Mononuclear cell (primary cell): Measurements from ENCODE around the gene MED13L. TPM values are rescaled to one million over a fixed set of nuclear protein-coding genes. Genes with fewer than 3 reads are reported as not detected.

Source experiments
- H3K27me3 ChIP-seq: 2 replicates; pipeline ENCODE4 v1.6.0; 2011; ENCODE audit warnings: low read length, control low read depth; ENCODE audit not compliant: insufficient read depth
- H3K4me1 ChIP-seq: 2 replicates; pipeline ENCODE4 v1.5.1; 2011; ENCODE audit warnings: mild to moderate bottlenecking, low read length, control low read depth; ENCODE audit not compliant: insufficient read depth
- H3K4me3 ChIP-seq: 2 replicates; pipeline ENCODE4 v1.5.1; 2011; ENCODE audit warnings: mild to moderate bottlenecking, low read length, moderate library complexity
- H3K9me3 ChIP-seq: 2 replicates; pipeline ENCODE4 v1.5.1; 2011; ENCODE audit warnings: low read depth, mild to moderate bottlenecking, control low read depth, low read length
- total RNA-seq: library from RNA; depleted of rRNA; stranded (reverse); fragments of >200 nt; gene quantifications from one replicate; pipeline ENCODE4 v1.2.3, GENCODE V29; 2012

The MED13L gene
- total RNA-seq, 1 donor: 382 TPM

DNA sequence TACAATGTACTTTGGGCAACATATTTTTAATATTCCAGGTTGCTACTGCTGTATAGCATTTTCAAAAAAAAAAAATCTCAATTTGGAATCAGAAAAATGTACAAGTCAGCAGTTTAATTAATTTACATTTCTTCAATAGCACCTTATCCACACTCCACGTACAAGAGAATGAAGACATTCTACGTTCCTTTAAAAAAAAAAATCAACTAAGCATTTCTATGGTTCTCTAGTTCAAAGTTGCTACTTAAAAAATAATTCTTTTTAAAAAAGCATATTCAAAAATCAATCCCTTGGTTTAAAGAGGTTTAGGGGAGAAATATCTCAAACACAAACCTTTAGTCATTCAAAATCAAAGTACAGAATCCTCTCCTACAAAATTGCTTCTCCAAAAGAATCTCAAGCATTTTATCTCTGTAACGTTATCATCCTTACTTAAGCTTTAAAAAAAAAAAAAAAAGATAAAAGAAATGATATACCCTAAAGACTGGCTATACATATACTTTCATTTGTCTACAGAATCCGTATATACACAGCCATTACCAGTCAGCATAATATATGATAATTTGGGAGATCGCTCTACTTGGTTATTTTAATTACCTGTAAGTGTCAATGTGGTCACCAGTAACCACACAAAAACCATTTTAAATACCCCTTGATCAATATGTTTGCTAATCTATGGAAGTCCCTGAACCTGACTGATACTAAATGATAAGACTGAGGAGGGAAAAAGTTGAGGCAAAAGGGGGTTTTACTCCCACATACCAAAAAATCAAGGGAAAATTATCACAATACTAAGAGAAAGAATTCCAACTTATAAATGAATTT, 2.7 kb downstream of the MED13L start:
- no peaks in the 10 kb centered on the region for H3K27me3 ChIP-seq
- H3K4me3 ChIP-seq: no peak overlapping the region
- H3K4me1 ChIP-seq: peaks cover 46% of the 10 kb centered on the region

GRCh38 chr12:116273813-116274550, 3.5 kb downstream of the MED13L start:
- peaks cover 47% of the 10 kb centered on the region for H3K4me1 ChIP-seq

More for the DNA sequence above, 2.7 kb downstream of the MED13L start:
- no peaks in the 10 kb centered on the region for H3K9me3 ChIP-seq

GRCh38 chr12:116267948-116268347, 9.5 kb downstream of the MED13L start:
- H3K4me1 ChIP-seq: peaks cover 65% of the 10 kb centered on the region
- no peaks in the 10 kb centered on the region for H3K27me3 ChIP-seq
- H3K4me3 ChIP-seq: no peak overlapping the region
- no peaks in the 10 kb centered on the region for H3K9me3 ChIP-seq

More at GRCh38 chr12:116273813-116274550, 3.5 kb downstream of the MED13L start:
- Histone ChIP-seq H3K27me3 (no peaks in the 10 kb centered on the region), H3K4me3 (no peak overlapping the region), H3K9me3 (no peaks in the 10 kb centered on the region)

DNA sequence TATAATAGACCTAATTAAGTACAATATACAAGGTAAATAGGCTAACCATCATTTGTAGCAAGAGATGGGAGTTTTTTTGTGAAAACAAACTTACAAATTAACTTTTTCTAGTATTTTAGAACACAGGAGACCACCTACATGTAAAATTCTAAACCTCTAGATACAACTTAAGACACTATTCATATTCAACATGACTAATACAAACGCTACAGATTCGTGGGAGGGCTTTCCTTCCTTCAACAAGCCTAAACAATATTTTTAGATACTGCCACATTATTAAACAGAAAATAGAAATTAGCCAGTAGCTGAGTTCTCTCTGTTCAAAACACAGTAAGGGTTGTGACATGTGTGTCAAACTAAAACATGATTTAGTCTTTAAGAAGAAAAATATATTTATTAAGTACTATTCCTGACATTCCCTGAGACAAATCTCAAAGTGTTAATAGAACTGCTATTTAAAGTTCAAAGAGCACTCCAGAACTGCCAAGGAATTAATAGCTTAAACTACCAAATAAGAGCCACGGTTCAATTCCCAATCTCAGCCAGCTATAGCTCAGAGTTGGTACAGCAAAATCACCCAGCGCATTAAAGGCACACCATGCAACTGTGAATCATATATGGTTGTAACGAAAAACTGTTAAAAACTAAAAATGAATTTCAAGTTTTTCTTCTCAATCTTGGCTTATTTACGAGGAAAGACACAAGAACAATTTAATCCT, 10.7 kb downstream of the MED13L start:
- H3K4me1 ChIP-seq: peaks cover 58% of the 10 kb centered on the region
- no peak overlapping the region for H3K4me3 ChIP-seq
- no peaks in the 10 kb centered on the region for H3K27me3 ChIP-seq
- H3K9me3 ChIP-seq: no peaks in the 10 kb centered on the region

DNA sequence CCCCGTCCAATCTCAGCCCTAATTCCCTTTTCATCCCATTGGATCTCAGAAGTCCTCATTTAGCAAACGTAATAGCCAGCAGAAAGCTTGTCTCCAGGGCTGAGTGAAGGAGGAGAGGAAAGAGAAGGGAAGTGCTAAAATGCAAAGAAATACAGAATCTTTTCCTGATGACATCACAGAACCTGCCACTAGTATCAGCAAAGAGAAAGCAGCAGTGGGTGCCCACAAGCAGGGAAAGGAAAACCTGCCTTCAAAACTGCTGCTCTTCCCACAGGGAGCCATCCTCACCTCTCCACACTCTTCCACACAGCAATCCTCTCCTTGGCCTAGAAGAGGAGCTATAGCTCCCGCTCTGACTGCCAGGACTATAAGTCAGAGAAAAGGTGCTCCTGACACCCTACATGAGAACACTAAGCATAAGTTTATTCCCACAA, 11.3 kb downstream of the MED13L start:
- Histone ChIP-seq H3K9me3 (no peaks in the 10 kb centered on the region), H3K4me3 (no peak overlapping the region), H3K4me1 (peaks cover 64% of the 10 kb centered on the region), H3K27me3 (no peaks in the 10 kb centered on the region)

- no peaks in the 10 kb centered on the region for H3K27me3 ChIP-seq
- H3K9me3 ChIP-seq: no peaks in the 10 kb centered on the region
- peaks cover 70% of the 10 kb centered on the region for H3K4me1 ChIP-seq
- no peak overlapping the region for H3K4me3 ChIP-seq
Observed at GRCh38 chr12:116265351-116266147, 11.9 kb downstream of the MED13L start.

DNA sequence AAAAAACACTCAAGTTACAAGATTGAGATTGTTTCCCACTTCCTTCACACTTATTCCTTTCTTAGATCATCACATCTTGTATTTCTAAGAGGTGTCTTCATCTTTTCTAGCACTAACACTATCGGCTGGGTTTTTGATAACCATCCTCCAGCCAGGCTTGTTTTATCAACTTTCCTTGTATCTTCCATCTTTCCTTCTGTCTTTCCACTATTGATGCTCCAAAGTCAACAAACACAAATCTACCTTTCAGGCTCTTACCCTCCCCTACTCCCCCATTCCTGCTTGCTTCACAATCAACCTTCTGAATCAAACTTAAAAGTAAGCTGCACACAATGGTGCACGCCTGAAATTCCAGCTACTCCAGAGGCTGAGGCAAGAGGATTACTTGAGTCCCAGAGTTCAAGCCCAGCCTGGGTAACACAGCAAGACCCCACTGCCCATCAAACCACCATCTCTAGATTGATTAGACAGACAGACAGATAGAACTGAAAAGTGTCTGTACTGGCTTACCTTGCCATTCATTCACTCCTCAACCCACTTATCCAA, 12.9 kb downstream of the MED13L start:
- peaks cover 72% of the 10 kb centered on the region for H3K4me1 ChIP-seq
- H3K27me3 ChIP-seq: no peaks in the 10 kb centered on the region
- H3K4me3 ChIP-seq: no peak overlapping the region
- no peaks in the 10 kb centered on the region for H3K9me3 ChIP-seq

- H3K4me1 ChIP-seq: peaks cover 65% of the 10 kb centered on the region
- H3K4me3 ChIP-seq: no peak overlapping the region
- no peaks in the 10 kb centered on the region for H3K9me3 ChIP-seq
- no peaks in the 10 kb centered on the region for H3K27me3 ChIP-seq
Observed at GRCh38 chr12:116263844-116264243, 13.6 kb downstream of the MED13L start.

- peaks cover 66% of the 10 kb centered on the region for H3K4me1 ChIP-seq
- no peaks in the 10 kb centered on the region for H3K9me3 ChIP-seq
Observed at GRCh38 chr12:116263431-116263830, 14.1 kb downstream of the MED13L start.

GRCh38 chr12:116262741-116263140, 14.8 kb downstream of the MED13L start:
- H3K4me1 ChIP-seq: peaks cover 68% of the 10 kb centered on the region
- no peak overlapping the region for H3K4me3 ChIP-seq
- no peaks in the 10 kb centered on the region for H3K27me3 ChIP-seq
- no peaks in the 10 kb centered on the region for H3K9me3 ChIP-seq

More at GRCh38 chr12:116263431-116263830, 14.1 kb downstream of the MED13L start:
- H3K4me3 ChIP-seq: no peak overlapping the region
- H3K27me3 ChIP-seq: no peaks in the 10 kb centered on the region

- peaks cover 62% of the 10 kb centered on the region for H3K4me1 ChIP-seq
- no peaks in the 10 kb centered on the region for H3K9me3 ChIP-seq
- no peak overlapping the region for H3K4me3 ChIP-seq
- no peaks in the 10 kb centered on the region for H3K27me3 ChIP-seq
Observed at GRCh38 chr12:116261525-116262100, 15.9 kb downstream of the MED13L start.

DNA sequence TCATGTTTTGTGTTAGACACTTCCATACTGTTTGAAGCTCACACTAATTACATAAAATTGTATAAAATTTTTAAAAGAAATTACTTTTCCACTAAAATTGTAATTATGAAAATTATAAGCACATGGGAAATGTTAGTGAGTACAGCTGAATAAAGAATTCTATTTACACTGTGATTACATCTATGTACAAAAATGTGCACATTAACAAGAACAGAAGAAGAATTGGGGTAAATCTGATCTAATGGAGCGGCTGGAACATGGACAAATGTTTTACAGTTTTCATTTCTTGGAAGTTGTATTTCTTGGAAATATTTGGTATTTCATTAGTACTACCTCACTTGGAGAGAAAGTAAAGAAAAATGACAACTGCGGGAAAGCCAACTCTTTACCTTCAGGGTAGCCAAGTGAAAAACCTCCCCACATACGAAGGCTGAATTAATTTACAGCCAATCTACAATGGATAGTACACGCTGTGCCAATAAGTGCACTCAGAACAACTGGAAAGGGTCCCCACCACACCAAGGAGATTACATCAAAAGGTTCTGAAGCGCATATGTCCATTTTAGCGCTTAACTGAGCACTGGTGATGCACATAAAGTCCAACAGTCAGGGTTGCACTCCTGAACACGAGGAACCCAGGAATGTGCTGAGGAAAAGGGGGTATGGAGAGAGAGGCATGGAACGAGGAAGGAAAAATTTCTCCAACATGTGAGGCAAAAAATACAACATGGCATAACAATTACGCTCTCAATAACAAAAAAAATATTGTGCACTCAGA, 17.5 kb downstream of the MED13L start:
- H3K4me1 ChIP-seq: peaks cover 49% of the 10 kb centered on the region
- no peaks in the 10 kb centered on the region for H3K9me3 ChIP-seq
- H3K27me3 ChIP-seq: no peaks in the 10 kb centered on the region
- H3K4me3 ChIP-seq: no peak overlapping the region

GRCh38 chr12:116257826-116258225, 19.7 kb downstream of the MED13L start:
- no peaks in the 10 kb centered on the region for H3K9me3 ChIP-seq

More at GRCh38 chr12:116257826-116258225, 19.7 kb downstream of the MED13L start:
- Histone ChIP-seq H3K27me3 (no peaks in the 10 kb centered on the region), H3K4me1 (peaks cover 39% of the 10 kb centered on the region), H3K4me3 (no peak overlapping the region)
